ENCODE measurements around the gene IGSF21. TPM values are rescaled to one million over a fixed set of nuclear protein-coding genes. Genes with fewer than 3 reads are reported as not detected.

IGSF21 gene
- total RNA-seq, 6 experiments from 2014 or later, result not detected

DNA sequence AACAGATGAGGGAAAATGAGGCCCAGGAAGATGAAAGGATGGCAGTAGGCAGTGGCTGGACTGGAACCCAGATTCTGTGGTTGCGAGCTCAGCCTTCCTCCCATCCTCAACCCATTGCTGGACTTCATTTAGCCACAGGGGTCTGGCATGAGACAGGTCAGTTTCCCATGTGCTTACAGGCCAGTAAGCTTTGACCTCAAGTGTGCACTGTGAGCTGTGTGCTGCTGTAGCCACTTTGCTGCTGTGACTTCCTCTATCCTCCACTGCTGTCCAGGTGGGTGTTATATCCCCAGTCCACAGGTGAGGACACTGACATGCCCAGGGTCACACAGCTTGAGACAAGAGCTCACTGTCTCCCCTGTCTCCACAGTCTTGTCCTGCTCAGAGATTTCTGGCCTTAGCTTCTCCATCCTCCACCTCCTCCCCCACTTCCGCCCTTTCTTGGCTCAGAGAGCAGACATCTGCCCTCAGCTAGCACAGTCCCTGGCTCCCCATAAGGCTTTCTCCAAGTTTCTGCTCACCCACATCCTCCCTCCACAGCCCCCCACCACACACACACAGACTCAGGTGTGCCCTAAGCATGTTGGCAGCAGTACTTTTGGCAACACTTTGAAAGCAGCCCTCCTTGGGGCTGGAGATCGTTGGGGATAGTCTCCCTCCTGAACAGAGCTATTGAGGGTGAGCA is 7.3 kb downstream of the IGSF21 start:
- no peak overlapping the region for H3K27ac Mint-ChIP-seq
- peaks cover 15% of the 10 kb centered on the region for H3K27me3 Mint-ChIP-seq (ENCODE audit: insufficient read depth)
- no peak overlapping the region for H3K4me3 Mint-ChIP-seq
- TF ChIP-seq, protein P1, sequence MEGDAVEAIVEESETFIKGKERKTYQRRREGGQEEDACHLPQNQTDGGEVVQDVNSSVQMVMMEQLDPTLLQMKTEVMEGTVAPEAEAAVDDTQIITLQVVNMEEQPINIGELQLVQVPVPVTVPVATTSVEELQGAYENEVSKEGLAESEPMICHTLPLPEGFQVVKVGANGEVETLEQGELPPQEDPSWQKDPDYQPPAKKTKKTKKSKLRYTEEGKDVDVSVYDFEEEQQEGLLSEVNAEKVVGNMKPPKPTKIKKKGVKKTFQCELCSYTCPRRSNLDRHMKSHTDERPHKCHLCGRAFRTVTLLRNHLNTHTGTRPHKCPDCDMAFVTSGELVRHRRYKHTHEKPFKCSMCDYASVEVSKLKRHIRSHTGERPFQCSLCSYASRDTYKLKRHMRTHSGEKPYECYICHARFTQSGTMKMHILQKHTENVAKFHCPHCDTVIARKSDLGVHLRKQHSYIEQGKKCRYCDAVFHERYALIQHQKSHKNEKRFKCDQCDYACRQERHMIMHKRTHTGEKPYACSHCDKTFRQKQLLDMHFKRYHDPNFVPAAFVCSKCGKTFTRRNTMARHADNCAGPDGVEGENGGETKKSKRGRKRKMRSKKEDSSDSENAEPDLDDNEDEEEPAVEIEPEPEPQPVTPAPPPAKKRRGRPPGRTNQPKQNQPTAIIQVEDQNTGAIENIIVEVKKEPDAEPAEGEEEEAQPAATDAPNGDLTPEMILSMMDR (IDR thresholded peaks at IDR 0.05), result no peak
- H3K4me1 Mint-ChIP-seq (ENCODE audit: low read depth), result no peaks in the 10 kb centered on the region
- no peak for DNase-seq
- H3K36me3 Mint-ChIP-seq (ENCODE audit: low read depth), result no peaks in the 10 kb centered on the region
- no peaks in the 10 kb centered on the region; the same call in none of the 2 replicates for H3K9me3 Mint-ChIP-seq

DNA sequence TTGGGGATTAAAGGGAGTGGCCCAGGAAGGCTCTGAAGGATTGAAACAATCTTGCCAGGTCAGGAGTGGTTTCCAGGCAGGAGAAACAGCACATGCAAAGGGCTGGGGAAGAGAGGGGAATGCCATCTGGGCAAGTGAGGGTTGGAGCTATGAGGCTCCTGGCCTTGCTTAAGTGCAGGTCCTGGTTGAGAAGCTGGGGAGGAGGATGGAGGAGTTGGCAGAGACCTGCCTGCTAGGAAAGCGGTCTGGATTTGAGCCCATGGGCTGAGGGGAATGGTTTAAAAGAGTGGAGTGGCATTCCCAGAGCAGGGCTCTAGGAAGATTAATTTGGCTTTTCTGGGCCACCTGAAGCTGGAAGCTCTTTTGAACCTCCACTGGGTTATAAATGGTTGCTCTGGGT is 9.2 kb downstream of the IGSF21 start:
- no peak for DNase-seq
- H3K9me3 Mint-ChIP-seq, result peaks cover 5% of the 10 kb centered on the region
- H3K27me3 Mint-ChIP-seq (ENCODE audit: insufficient read depth), result peaks cover 1% of the 10 kb centered on the region
- no peaks in the 10 kb centered on the region for H3K4me1 Mint-ChIP-seq (ENCODE audit: low read depth)
- H3K4me3 Mint-ChIP-seq, result no peak overlapping the region
- H3K27ac Mint-ChIP-seq, result no peak overlapping the region
- TF ChIP-seq, protein P1 (IDR thresholded peaks at IDR 0.05), result no peak
- no peaks in the 10 kb centered on the region for H3K36me3 Mint-ChIP-seq (ENCODE audit: low read depth)

DNA sequence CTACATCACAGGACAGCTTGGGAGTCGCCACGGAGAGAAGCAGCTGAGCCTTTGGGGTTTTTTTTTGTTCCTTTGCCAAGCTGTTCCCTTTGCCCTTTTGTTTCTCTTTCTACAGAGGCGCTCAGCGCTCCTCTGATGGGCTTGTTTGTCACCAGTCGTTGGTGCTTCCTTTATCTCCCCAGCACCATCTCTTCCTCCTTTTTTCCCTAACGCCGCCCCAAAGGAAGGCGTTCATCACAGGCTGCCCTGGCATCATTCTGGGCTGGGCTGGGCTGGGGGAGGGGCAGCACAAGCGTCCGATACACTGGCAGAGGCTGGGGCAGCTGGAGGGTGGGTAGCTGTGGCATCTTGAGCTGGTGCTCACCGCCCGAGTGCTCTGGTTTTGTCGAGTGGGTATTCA is 10.5 kb downstream of the IGSF21 start:
- Mint-ChIP-seq H3K27ac (no peak overlapping the region), H3K36me3 (ENCODE audit: low read depth) (no peaks in the 10 kb centered on the region), H3K27me3 (ENCODE audit: insufficient read depth) (peaks cover 1% of the 10 kb centered on the region), H3K9me3 (peaks cover 5% of the 10 kb centered on the region), H3K4me1 (ENCODE audit: low read depth) (no peaks in the 10 kb centered on the region), H3K4me3 (no peak overlapping the region)
- DNase-seq, result no peak
- TF ChIP-seq, protein P1 (IDR thresholded peaks at IDR 0.05), result no peak

DNA sequence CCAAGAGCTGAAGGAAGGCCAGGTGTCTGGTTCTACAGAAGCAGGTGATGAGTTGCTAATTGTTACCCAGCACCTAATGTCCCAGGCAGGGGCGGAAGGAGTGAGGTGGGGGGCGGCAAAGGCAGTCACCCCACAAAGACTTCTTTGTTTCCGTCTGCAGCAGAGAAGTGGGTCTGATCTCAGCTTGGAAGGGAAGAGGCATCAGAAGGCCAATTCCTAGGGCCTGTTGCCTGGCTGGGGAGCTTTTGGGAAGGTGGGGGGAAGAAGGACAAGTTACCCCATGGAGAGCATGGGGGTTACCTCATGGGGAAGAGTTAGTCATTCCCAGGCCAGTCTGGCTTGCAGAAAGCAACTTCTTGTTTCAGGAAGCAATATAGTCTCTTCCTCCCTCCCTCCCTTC is 10.9 kb downstream of the IGSF21 start:
- H3K27ac Mint-ChIP-seq, result no peak overlapping the region
- no peak overlapping the region for H3K4me3 Mint-ChIP-seq
- peaks cover 5% of the 10 kb centered on the region for H3K9me3 Mint-ChIP-seq
- H3K4me1 Mint-ChIP-seq (ENCODE audit: low read depth), result no peaks in the 10 kb centered on the region
- H3K36me3 Mint-ChIP-seq (ENCODE audit: low read depth), result no peaks in the 10 kb centered on the region
- no peak for DNase-seq
- H3K27me3 Mint-ChIP-seq (ENCODE audit: insufficient read depth), result peaks cover 1% of the 10 kb centered on the region
- TF ChIP-seq, protein P1 (IDR thresholded peaks at IDR 0.05), result no peak

DNA sequence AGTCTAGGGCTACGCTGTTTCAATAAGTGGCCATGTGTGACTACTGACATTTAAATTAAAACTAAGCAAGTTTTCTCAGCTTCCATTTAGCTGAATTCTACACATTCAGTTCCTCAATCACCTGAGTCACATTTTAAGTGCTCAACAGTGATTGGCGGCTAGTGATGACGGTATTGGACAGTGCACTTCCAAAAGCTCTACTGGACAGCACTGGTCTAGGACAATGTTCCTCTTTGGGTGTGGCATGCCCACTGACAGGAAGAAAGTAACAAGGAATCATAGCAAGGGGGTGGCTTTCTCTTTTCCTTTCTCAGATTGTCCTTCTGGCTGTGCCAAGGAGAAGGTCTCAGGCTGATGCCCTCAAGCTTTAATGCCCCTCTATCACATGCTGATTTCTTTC is 11.7 kb downstream of the IGSF21 start:
- H3K4me3 Mint-ChIP-seq, result no peak overlapping the region
- peaks cover 1% of the 10 kb centered on the region for H3K27me3 Mint-ChIP-seq (ENCODE audit: insufficient read depth)
- H3K27ac Mint-ChIP-seq, result no peak overlapping the region
- TF ChIP-seq, protein P1 (IDR thresholded peaks at IDR 0.05), result no peak
- DNase-seq, result no peak
- no peaks in the 10 kb centered on the region for H3K4me1 Mint-ChIP-seq (ENCODE audit: low read depth)
- H3K9me3 Mint-ChIP-seq, result peaks cover 5% of the 10 kb centered on the region
- no peaks in the 10 kb centered on the region for H3K36me3 Mint-ChIP-seq (ENCODE audit: low read depth)
